ENCODE data around the gene PGC.
"Not testable (repeated sequence)": the region's sequence is repeated elsewhere in the genome, so short reads cannot be mapped to it uniquely, and the experiment has no call there.

The PGC gene

DNA sequence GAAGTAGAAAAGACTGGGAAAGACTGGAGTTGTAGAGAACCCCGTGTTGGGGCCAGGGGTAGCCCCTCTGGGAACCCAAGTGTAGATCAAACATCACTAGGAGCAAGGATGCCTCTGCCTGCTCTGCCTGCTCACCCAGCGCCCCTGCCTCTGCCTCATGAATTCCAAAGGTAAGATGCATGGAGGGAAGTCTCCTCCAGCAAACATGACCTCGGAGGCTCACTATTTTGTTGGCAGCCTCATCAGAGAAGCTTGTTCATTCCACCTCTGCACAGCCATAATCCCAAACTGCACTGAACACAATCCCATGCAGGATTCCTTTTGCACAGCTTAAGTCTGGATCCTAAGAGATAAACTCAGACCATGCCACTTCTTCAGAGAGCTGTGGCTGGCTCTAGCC, 27.6 kb upstream of the PGC start:
- DNase-seq: no peak

DNA sequence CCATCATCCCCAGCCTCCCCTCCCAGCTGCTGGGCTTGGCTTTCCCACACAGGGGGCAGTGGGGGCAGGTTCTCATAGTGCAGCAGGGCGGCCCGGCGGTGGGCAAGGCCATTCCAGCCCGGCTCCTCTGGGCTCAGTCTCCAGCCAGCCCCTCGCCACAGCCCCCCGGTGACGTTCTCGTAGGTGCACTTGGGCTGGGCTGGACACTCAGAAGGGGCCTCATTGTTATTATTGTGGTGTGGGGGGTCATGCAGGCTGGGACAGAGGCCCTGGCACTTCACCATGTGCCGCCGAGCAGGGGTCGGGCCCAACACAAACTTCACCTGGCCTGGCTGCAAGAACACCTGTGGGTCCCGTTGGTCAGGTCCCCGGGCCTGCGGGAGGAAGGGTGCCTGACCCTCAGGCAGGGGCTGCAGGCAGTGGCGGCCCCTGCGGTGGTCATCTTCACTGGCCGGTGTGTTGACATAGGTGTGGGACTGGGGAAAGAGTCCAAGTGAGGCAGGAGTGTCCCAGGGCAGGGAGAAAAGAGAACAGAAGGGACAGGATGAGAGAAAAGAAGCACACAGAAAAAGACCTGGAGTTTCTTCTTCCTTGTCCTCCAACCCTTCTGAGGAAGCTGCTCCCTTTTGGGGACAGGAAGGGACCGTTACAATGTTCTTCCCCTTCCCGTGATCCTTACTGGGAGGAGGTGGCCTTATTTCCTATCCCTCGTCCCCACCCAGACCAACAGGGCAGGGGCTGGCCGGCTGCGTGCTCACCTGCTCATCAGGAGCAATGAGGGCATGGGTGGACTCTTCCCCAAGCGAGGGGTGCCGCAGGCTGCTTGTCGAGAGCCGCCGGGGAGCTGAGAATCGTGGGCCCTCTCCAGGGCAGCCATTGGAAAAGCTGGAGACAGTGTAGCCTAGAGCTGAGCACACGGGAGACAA, 24.1 kb upstream of the PGC start:
- no peak for DNase-seq

DNA sequence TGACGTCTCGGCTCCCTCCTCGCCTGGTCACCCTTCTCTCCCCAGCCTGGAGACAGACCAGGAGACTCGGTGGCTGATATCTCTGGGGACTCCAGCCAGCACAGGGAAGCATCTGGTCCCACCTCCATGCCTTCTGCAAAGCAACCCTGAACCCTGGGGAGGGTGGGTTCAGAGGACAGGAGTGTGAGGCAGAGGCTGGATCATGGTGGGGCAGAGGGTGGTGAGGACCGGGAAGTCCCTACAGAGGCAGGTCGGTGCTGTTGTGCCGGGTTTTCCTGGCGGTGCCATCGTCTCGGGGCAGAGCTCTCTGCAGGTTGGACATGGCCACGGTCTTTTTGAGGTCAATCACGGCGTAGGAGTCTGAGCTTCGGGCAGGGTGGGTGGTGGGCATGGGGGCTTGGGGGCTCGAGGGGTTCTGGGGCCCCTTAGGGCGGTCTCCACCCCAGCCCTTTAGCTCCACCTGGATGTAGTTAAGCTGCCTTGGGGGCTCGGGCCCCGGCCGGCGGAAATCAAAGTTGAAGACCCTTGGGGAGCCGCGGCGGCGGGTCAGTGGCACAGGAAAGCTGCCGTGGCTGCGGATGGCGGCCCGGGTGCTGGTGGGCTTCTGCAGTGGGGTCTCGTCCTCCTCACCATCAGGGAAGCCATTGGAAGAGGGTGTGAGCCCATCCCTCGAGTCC, 23.3 kb upstream of the PGC start:
- no peak for DNase-seq

DNA sequence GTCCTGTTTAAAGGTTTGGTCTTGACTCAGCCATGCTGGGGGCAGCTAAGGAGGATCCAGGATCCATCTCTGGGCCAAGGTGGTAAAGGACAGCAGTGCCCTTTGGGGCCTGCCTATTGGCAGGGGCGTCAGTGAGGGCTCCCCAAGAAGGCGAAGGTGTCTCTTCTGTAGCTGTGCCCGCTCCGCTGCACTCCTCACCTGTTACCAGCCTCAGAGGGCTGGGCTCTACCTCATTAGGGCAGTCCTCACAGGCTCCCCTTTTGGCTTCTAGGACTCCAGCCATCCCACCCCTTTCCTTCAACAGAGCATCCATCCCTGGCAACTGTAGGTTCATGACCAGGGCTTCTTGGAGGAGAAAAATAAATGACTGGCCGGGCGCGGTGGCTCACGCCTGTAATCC, 22.2 kb upstream of the PGC start:
- DNase-seq: no peak

DNA sequence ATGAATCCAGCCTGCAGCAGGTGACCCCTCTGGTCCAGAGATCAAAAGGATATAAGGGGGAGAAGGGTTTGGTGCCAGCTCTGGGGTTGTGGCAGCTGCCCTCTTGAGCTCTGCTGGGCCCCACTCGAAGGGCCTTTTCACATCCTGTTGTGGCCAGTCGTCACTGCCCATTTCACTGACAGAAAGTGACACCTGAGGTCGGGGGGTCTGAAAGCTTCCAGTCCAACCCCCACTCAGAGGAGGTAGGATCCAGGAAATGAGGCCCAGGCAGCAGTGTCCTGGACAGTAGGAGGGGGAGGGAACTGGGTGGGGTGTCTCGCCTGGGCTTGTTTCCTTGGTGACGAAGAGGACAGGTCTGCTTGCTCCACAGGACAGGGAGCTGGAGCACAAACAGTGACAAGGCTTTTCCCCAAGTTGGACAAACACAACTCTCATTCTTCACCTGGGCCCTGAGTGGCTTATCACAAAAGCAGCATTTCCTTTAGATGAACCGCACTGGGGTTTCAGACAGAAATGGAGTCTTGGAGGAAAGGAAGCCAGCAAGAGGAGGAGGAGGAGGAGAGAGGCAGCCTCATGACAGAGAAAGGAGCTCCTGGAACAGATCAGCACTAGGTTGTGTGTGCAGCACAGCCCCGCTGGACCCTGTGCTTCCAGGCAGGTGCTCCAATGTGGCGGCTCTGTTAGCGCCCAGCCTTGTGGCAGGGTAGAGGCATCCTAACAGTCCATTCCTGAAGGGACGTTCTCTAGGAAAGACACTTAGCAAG, 21.5 kb upstream of the PGC start:
- no peak for DNase-seq

DNA sequence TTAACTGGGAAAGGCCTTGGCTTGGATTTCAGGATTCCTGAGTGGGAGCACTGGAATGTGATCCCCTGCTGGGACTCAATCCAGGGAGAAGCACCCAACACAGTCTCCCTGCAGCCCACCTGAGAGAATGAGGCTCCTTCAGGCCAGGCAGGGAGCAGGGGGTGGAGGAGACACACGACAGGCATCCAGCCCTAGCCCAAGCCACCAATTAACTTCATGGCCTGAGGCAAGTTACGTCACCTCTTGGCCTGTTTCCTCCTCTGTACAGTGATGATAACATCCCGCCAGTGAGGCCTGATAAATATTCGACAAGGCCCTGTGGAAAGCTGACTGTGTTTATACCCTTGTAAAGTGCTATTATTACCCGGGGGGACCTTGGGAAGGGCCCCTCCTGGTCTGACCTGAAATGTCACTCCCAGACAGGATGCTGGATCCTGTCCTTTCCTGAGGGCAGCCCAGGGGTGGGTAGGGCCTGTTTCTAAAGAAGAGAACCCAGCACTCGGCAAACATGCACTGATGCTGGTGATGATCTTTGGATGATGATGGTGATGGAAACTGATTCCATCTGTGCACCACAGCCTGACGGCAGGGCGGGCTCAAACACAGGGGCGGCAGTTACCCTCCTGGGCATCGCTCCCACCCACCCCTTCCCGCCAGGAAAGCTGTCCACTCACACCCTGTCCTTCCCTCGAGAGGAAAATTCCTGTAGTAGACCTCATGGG, 20.1 kb upstream of the PGC start:
- DNase-seq: no peak

DNA sequence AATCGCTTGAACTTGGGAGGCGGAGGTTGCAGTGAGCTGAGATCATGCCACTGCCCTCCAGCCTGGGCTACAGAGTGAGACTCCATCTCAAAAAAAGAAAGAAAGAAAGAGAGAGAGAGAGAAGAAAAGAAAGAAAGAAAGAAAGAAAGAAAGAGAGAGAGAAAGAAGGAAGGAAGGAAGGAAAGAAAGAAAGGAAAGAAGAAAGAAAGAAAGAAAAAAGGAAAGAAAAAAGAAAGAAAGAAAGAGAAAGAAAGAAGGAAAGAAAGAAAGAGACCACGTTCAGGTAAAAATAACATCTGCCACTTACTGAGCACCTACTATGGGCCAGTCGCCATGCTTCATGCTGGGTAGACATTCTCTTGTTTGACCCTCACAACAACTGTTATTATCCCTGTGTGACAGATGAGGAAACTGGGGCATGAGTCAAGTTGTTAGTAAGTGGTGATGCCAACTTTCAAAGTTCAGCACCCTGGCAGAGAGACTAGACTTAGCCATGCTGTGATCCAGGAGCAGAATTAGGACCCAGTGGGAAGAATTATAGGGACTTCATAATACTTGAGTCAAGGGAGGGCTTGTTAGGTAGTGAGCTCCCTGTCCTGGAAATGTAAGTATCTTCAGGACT, 19.0 kb upstream of the PGC start:
- DNase-seq: not testable (repeated sequence)

DNA sequence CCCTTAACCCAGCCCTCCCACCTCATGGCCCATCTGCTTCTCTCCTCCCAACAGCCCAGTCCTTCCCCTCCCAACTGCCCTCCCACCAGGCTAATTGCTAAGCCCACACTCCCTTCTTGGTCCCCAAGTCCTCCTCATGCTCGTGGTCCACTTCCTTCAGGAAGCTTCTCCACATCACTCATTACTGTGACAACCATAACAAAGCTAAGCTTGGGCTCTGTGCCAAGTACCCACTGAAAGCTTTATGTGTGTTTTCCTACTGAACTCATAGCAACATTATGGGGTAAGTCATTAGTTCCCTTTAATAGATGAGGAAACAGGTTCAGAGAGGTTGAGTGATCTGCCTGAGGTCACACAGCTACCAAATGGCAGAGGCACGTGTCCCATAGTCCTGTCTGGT, 16.3 kb upstream of the PGC start:
- DNase-seq: no peak

DNA sequence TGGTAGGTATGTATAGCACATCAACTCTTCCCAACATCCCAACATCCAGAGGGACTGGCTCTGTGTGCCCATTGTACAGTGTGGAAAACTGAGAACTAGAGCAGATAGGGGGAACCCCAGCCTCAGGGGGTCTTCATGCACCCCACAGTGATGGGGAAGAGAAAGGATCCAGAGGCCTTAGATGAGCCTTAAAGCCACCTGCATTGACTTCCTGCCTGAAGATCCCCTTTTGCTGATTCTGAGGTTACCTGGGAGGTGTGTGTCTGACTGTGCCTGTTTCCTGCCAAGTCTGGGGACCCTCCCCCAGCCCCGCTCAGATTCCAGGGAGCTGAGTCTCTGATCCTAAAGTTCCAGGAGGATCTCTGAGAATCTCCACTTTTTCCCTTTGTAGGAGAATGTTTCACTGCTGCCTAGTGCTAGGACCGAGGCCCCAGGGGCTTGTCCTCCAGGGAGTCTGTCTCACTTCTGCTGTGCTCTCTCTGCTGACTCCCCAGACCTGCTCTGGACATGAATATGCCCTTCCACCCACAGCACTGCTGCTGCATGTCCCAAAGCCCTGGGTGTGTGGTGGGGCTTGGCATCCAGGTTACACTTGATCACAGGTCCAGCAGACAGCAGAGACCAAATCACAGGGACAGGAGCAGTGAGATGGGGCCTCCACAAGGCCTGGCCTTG, 12.8 kb upstream of the PGC start:
- DNase-seq: no peak

DNA sequence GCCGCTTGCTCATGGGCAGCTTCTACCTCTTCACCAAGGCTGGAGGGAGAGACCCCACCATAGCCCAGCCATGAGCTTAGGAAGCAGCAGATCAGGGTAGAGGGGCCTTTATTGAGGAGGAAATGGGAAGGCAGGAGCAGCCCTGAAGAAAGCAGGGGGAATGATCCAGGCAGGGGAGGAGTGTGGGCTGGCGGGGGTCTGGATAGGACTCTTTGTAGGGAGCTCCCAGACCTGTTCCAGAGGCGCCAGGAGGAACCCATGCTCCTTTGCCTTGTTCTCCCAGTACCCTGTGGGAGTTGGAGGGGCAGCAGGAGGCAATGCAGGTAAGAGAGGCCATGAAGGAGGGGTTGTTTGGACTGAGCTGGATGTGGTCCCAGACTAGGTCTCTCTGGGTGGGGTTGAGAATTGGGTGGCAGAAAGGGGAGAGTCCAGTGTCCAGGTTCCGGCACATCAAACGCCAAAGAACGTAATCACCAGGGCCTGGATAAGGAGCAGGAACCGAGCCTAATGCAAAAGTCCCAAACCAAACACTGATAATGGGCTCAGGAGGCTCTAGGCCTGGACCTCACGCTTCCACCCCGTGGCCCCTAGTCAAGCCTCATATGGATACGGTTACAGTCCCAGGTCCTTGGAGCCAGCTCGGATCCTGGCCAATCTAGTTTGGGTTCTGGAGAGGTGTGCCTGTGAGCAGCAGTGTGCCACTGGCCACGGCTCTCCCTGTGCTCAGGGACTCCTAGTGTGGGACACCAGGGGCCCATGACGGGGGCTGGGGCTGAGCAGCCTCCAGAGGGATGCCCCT, 12.1 kb upstream of the PGC start:
- no peak for DNase-seq

DNA sequence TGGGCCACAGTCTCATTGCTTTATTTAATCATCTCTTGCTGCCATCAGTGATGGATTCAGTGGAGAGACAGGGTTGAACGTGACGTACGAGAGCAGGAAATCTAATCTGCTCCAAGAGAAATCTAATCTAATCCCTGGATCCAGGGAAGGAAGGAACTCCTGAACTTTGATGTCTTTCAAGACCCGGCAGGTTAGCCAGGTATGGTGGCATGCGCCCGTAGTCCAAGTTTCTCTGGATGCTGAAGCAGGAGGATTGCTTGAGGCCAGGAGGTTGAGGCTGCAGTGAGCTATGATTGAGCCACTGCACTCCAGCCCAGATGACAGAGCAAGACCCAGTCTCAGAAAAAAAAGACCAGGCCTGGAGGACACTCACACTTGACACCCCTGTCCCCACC, 11.4 kb upstream of the PGC start:
- no peak for DNase-seq

DNA sequence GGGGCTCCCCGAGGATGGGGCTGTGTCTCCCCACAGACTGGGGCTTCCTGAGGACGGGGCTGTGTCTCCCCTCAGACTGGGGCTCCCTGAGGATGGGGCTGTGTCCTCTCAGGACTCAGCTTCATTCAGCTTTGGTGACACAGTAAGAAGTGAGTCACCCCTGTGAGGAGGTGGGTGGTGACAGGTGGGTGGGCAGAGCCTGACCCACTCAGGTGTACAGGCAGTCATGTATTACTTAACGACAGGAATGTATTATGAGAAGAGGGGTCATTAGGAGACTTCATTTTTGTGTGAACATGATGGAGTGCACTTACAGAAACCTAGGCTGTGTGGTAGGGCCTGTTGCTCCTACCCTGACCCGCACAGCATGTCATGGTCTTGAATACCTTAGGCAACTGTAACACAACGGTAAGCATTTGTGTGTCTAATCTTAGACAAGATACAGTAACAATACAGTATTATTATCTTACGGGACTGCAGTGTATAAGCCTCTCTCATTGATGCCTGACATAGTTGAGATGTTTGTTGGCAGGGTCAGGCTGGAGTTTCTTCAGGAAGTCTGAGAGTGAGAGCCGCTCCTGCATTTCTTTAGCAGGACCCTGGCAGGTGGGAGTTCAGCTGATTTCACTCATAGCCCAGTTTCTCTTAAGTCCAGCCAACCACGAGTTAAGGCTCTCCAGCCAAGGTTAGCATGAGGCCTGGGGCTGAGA, 10.9 kb upstream of the PGC start:
- DNase-seq: no peak

DNA sequence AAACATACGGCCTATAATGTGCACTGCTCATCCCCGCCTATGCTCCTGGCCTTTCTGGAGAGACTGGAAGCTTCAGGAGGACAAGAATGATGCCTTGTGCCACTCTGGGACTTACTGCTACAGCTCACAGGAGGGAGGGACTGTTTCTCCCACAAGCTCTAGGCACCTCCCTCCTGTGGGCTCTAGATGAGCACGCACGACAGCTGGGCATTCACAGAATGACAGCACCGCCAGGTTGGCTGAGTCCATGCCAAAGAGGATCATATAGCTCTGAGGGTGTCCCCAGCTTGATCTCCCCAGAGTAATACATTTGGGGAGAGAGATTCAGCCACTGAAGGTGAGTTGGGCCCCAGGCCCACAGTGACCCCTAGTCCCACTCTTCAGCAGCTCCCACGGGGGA, 10.1 kb upstream of the PGC start:
- no peak for DNase-seq

DNA sequence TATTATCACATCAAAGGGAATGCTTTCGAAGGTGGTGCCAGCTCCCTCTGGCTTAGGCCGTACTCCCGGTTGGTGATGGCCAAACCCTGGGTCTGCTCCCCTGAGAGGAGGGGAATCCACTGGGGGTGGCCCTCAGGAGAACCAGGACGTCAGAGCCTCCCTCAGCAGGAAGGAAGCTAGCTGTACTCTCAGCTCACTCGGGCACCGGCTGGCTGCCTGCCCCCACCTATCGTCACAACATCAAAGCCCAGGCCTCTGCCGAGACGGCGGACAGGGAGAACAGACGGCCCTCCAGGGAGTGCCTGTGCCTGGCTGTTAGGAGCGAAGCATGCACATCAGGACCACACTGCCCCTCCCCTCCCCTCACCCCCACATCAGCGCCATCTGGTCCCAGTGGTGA, 9.2 kb upstream of the PGC start:
- no peak for DNase-seq

DNA sequence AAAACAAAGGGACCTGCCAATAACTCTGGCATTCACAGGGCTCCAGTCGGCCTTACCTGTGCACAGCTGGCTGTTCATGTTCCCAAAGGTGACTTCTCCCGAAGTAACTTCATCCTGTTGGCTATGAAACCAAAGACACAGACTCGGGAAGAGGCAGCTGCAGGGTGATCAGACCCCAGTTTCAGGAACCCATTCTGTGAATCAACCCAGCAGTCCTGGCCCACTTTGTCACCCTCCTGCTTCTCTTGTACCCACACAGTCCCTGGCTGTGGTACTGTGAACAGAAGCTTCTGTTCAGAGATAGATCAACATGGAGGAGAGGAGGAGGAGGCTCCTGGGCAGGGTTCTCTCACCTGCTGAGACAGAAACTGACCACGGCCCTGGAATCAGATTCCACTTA, 8.7 kb upstream of the PGC start:
- no peak for DNase-seq

DNA sequence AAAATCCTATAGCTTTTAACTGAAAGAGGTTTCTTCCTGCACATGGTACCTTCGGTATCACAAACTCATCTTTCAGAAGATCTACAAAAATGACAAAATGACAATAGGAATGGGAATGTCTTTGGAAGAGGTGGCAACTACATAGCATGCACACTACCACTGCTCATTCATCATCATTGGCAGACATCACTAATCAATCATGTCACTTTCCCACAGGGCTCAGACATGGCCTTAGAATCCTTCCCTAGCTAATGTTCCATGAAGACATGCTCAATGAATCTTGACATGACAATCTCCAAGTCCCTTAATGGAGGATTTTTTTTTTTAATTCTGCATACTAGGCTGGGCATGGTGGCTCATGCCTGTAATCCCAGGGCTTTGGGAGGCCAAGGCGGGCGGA, 3.2 kb upstream of the PGC start:
- no peak for DNase-seq

DNA sequence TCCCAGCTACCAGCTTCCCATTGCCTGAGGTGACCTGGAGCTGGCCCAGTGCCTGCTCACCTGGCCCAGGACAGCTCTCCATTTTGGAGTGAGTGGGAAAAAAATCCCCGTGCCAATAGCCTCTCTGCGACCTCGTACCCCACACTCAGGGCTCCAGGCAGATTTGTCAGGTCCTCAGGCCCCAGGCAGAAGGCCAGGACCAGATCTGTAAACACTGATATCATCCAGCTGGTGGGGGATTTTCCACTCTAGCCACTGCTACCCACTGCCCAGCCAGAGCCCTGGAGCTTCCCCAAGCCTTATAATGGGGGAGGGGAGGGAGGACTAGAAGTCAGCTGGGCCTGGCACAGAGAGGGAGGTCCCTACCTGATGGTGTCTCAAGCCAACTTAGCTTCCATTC, 1.3 kb upstream of the PGC start:
- DNase-seq: no peak

DNA sequence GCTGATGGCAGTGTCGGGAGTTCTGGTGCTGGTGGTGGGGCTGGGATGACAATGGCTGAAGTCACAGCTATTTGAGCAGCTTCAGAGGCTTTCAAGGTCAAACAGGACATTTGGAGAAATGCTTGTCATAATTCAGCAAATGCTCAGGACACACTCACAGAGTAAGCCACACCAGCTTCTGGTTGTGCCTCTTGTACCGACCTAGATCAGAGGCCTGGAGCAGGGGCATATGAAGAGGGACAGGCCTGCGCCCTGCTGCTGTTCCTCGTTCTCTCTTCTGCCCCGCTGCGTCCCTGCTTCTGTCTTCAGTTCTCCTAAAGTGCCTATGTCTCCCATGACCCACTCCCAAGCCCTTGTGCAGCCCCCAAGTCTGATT, 893 bp upstream of the PGC start:
- DNase-seq: no peak

DNA sequence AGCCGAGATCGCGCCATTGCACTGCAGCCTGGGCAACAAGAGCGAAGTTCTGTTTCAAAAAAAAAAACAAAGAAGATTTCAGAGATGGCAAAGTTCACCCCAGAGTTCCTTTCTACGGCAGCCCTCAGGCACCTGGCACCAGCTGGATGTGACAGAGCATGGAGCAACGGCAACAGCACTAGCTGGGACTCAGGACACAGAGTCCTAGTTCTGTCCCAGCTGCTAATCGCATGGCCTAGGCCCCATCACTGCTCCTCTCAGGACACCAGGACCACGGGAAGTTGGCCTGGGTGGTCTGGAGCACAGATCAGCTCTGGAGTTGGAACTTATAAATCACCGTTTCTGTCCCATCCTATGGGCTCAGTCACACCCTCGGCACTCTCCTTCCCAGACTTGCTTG, 1.1 kb downstream of the PGC start:
- no peak for DNase-seq

DNA sequence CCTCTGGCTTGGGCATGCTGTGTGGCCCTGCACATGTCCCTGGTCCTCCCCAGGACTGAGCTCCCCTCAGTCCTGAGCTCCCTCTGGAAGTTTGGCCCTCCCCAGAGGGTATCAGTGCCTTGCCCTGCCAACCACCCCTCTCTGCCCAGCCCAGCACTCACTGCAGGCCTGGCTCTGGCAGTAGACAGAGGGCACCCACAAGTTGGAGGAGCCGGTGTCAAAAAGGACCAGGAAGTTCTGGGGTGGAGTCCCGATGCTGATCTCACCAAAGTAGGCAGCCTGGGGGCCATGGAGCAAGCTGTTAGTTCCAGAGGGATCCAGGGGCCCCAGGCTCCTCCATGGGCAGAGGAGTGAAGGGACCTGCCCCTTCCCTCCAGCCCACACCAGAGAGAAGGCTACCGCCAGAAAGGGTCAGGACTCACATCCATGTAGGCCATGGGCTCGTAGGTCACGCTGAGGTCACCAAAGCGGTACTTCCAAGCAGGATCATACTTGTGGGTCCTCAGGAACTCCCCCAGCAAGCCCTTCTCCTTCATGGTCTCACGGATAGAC, 2.9 kb downstream of the PGC start:
- DNase-seq: no peak
